A549 (cell line): ENCODE results near the gene SLF2. TPM values are rescaled to one million over a fixed set of nuclear protein-coding genes. Genes with fewer than 3 reads are reported as not detected.

Source experiments
- ATAC-seq, 2 experiments: fragments of 200-7000 bp in 1 of 2; fragments of >200 bp in 1 of 2; cut with Nextera tagmentation in 1 of 2; cut with Tn5 transposase in 1 of 2; 3 replicates each; pipeline versions ENCODE4 v1.8.0 to v1.9.1; 2018 to 2020; ENCODE audit warnings: mild to moderate bottlenecking in 1 of 2, moderate library complexity in 1 of 2
- CTCF ChIA-PET: fragments of 300-600 bp; sonication (Branson Sonifier 250); formaldehyde crosslinking; extraction: SDS; loops from one replicate; lab custom pipeline; 2021; ENCODE audit warnings: antibody characterized with exemption, inconsistent platforms; lab: Yijun Ruan, JAX
- POLR2A ChIA-PET: fragments of 350-600 bp; formaldehyde crosslinking; extraction: SDS; loops from one replicate; lab custom pipeline; 2021; ENCODE audit warnings: antibody characterized with exemption, inconsistent platforms; lab: Yijun Ruan, JAX
- DNase-seq, 2 experiments: peaks; one replicate each; pipeline versions ENCODE4 v3.0.0 to v3.0.0-alpha.2; 2011 to 2016; ENCODE audit warnings: low read depth in 1 of 2, low spot score in 1 of 2
- FAIRE-seq: peaks from 2 replicates; lab custom pipeline; 2011; peaks lifted over from hg19 to GRCh38; lab: Jason Lieb, UNC
- H3K27ac ChIP-seq, 2 experiments: fragments of >200 bp; sonication (Bioruptor Twin); formaldehyde crosslinking; 3 replicates each; pipeline ENCODE4 v1.5.1; 2016 to 2017
- H3K4me1 ChIP-seq: fragments of >200 bp; sonication (Bioruptor Twin); formaldehyde crosslinking; 3 replicates; pipeline ENCODE4 v1.6.1; 2016
- H3K4me2 ChIP-seq: fragments of >200 bp; sonication (Bioruptor Twin); formaldehyde crosslinking; 3 replicates; pipeline ENCODE4 v1.6.1; 2016
- H3K4me3 ChIP-seq: fragments of >200 bp; sonication (Bioruptor Twin); formaldehyde crosslinking; 3 replicates; pipeline ENCODE4 v1.5.1; 2016
- H3K9me3 ChIP-seq: fragments of >200 bp; sonication (Bioruptor Twin); formaldehyde crosslinking; 3 replicates; pipeline ENCODE4 v1.6.1; 2016
- CBX2 ChIP-seq: fragments of 200-600 bp; sonication (generic); IDR thresholded peaks from 2 replicates; pipeline ENCODE4 v1.6.1; 2016; ENCODE audit warnings: low read depth, mild to moderate bottlenecking, borderline replicate concordance
- CHD4 ChIP-seq: fragments of 200-600 bp; sonication (generic); IDR thresholded peaks from 2 replicates; pipeline ENCODE4 v1.6.1; 2016; ENCODE audit warnings: antibody characterized with exemption, mild to moderate bottlenecking, borderline replicate concordance
- E2F6 ChIP-seq: IDR thresholded peaks from 2 replicates; pipeline ENCODE4 v1.6.1; 2012; ENCODE audit warnings: low read depth, borderline replicate concordance
- ESRRA ChIP-seq: fragments of 150-350 bp; IDR thresholded peaks from 2 replicates; pipeline ENCODE4 v1.6.1; 2014; ENCODE audit warnings: mild to moderate bottlenecking, low read length, borderline replicate concordance
- FOSL2 ChIP-seq, 2 experiments: fragments of 450-650 bp in 1 of 2; fragments of >200 bp in 1 of 2; sonication (Bioruptor Twin) in 1 of 2; formaldehyde crosslinking; IDR thresholded peaks; 2 replicates each; pipeline versions ENCODE4 v1.5.0 to v1.6.1; 2016 to 2020; ENCODE audit warnings: mild to moderate bottlenecking in 1 of 2, moderate library complexity in 1 of 2
- FOXS1 ChIP-seq: fragments of 250-450 bp; sonication (Bioruptor Pico); IDR thresholded peaks from 2 replicates; pipeline ENCODE4 v1.5.0; 2020; ENCODE audit warnings: mild to moderate bottlenecking, moderate library complexity
- GATA3 ChIP-seq: IDR thresholded peaks from 2 replicates; pipeline ENCODE4 v1.6.1; 2012; ENCODE audit warnings: borderline replicate concordance
- HES2 ChIP-seq: fragments of >200 bp; sonication (Bioruptor Twin); formaldehyde crosslinking; IDR thresholded peaks from 2 replicates; pipeline ENCODE4 v1.6.1; 2016
- HEYL ChIP-seq: fragments of 250-450 bp; sonication (Bioruptor Pico); IDR thresholded peaks from 2 replicates; pipeline ENCODE4 v1.8.0; 2021; ENCODE audit warnings: mild to moderate bottlenecking, moderate library complexity
- HOXA7 ChIP-seq: fragments of 250-450 bp; sonication (Bioruptor Pico); IDR thresholded peaks from 2 replicates; pipeline ENCODE4 v1.5.0; 2020; ENCODE audit warnings: mild to moderate bottlenecking, moderate library complexity
- JUN ChIP-seq, 2 experiments: fragments of >200 bp; sonication (Bioruptor Twin); formaldehyde crosslinking; IDR thresholded peaks; 2 replicates in 1 of 2; 3 replicates in 1 of 2; pipeline ENCODE4 v1.6.1; 2016 to 2017
- MAZ ChIP-seq: fragments of 150-350 bp; IDR thresholded peaks from 2 replicates; pipeline ENCODE4 v1.6.1; 2014; ENCODE audit warnings: antibody characterized with exemption, low read depth, low read length, borderline replicate concordance
- RARB ChIP-seq: fragments of 250-450 bp; sonication (Bioruptor Pico); IDR thresholded peaks from 2 replicates; pipeline ENCODE4 v1.8.0; 2021; ENCODE audit warnings: mild to moderate bottlenecking, moderate library complexity
- REST ChIP-seq: fragments of 200-600 bp; sonication (generic); IDR thresholded peaks from 2 replicates; pipeline ENCODE4 v1.6.1; 2016; ENCODE audit warnings: antibody characterized with exemption, mild to moderate bottlenecking, moderate library complexity
- TP53 ChIP-seq: fragments of 250-450 bp; sonication (Bioruptor Pico); IDR thresholded peaks from 2 replicates; pipeline ENCODE4 v1.5.0; 2021; ENCODE audit warnings: mild to moderate bottlenecking, moderate library complexity
- USF2 ChIP-seq: fragments of 450-650 bp; IDR thresholded peaks from 2 replicates; pipeline ENCODE4 v1.6.1; 2014; ENCODE audit warnings: antibody characterized with exemption
- ZC3H11A ChIP-seq: fragments of 450-650 bp; IDR thresholded peaks from 2 replicates; pipeline ENCODE4 v1.6.1; 2014; ENCODE audit warnings: antibody characterized with exemption, mild to moderate bottlenecking
- ZFP36 ChIP-seq: fragments of 450-650 bp; IDR thresholded peaks from 2 replicates; pipeline ENCODE4 v1.6.1; 2014; ENCODE audit warnings: borderline replicate concordance; ENCODE audit not compliant: partially characterized antibody
- ZSCAN20 ChIP-seq: fragments of 250-450 bp; sonication (Bioruptor Pico); IDR thresholded peaks from 2 replicates; pipeline ENCODE4 v1.8.0; 2022; ENCODE audit warnings: mild to moderate bottlenecking, moderate library complexity
- WGBS: methylation state at CpG from one replicate; pipeline ENCODE4 v1.1.6; 2017; ENCODE audit errors: missing lambda C conversion rate; 5-methylcytosine and 5-hydroxymethylcytosine counted together
- polyA plus RNA-seq, 4 experiments: library from polyadenylated mRNA; depleted of rRNA in 3 of 4; stranded (reverse); fragments of >200 nt; fragmentation: RNase III in 1 of 4; extraction: RNeasy Plus Mini Kit Qiagen cat#74134 plus additional on column Dnase treatment in 1 of 4; gene quantifications; 2 replicates in 3 of 4; 3 replicates in 1 of 4; pipeline ENCODE4 v1.2.3, GENCODE V29; 2011 to 2017

The SLF2 gene
- polyA plus RNA-seq, 2 of the 4 experiments (the other 2 are of a cell fraction): 13.0 to 16.6 TPM

- ChIA-PET POLR2A (no interaction called here), CTCF (interaction anchor here (1.0 to 6.6 kb wide), 2 partner anchors 17 to 20 kb away, joined by 3 to 33 read pairs; no protein-coding TSS in a partner anchor)
- Histone ChIP-seq H3K4me3 (no peak overlapping the region), H3K27ac (no peak overlapping the region), H3K4me2 (no peak overlapping the region)
- TF ChIP-seq ESRRA (no peak), ZC3H11A (no peak), CHD4 (no peak)
- TF ChIP-seq, all 56 proteins: peak for 0
- ATAC-seq (no peak), FAIRE-seq (no peak), DNase-seq (no peak)
- 87% methylated on average over 6 of the region's 6 CpGs for WGBS
- Histone ChIP-seq H3K4me1 (peaks cover 1% of the 10 kb centered on the region; the same call in 2 of the 3 replicates), H3K9me3 (no peaks in the 10 kb centered on the region)
These were observed 64.7 kb downstream of the SLF2 start for GRCh38 chr10:100977436-100977835.

GRCh38 chr10:100978121-100978900, 65.5 kb downstream of the SLF2 start:
- DNase-seq: no peak
- 89% methylated on average over 13 of the region's 13 CpGs for WGBS
- ChIA-PET CTCF (interaction anchor here (1.0 kb wide), 1 partner anchor 16 kb away, joined by 3 read pairs; no protein-coding TSS in a partner anchor), POLR2A (no interaction called here)
- H3K4me3 ChIP-seq: no peak overlapping the region
- no peak for ATAC-seq
- H3K4me2 ChIP-seq: no peak overlapping the region
- FAIRE-seq: no peak
- no peak for TF ChIP-seq HES2
- no peak for TF ChIP-seq HOXA7 (CRISPR knock-in tag)
- TF ChIP-seq ZC3H11A: no peak
- TF ChIP-seq JUN (IDR thresholded peaks at IDR 0.05): no peak
- no peak for TF ChIP-seq E2F6
- TF ChIP-seq CBX2: no peak
- TF ChIP-seq RARB (CRISPR knock-in tag): no peak
- TF ChIP-seq TP53 (CRISPR knock-in tag): no peak
- no peak for TF ChIP-seq ZSCAN20
- TF ChIP-seq FOXS1 (CRISPR knock-in tag): no peak
- no peak for TF ChIP-seq MAZ
- TF ChIP-seq ZFP36: no peak
- no peak for TF ChIP-seq GATA3
- no peak for TF ChIP-seq USF2
- no peak for TF ChIP-seq HEYL (CRISPR knock-in tag)
- no peak for TF ChIP-seq REST
- TF ChIP-seq FOSL2 (IDR thresholded peaks at IDR 0.05): no peak
- no peak for TF ChIP-seq FOSL2 (CRISPR knock-in tag; IDR thresholded peaks at IDR 0.05)
- TF ChIP-seq, all 56 proteins: peak for 0
- no peak overlapping the region for H3K27ac ChIP-seq
- no peaks in the 10 kb centered on the region for H3K9me3 ChIP-seq
- no peaks in the 10 kb centered on the region for H3K4me1 ChIP-seq
